NCI-H1105 (cell line): ENCODE data around the gene MYL4.
"Not testable (repeated sequence)": the region's sequence is repeated elsewhere in the genome, so short reads cannot be mapped to it uniquely, and the experiment has no call there.

ENCODE experiments used
- DNase-seq: peaks from one replicate; lab custom pipeline; 2025; lab: John Stamatoyannopoulos, UW

The MYL4 gene

DNA sequence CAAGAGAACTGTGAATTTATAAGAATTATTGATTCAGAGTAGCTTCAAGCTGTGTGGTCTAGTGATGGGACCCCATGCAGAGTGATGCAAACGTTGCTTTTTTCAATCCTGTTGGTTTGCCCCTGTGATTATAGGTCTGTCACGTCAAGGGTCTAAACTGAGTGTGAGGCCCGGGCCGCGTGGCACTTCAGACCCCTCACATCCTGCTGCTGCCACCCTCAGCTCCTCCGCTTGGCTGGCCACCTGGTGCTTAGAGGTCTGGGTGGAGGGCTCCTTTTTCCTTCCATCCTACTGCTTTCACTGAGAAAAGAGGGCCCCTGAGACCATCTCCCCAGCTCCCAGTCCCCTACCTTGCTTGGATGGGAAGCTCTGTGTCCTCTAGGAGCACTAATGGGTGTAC is 12.0 kb downstream of the MYL4 start:
- no peak for DNase-seq

DNA sequence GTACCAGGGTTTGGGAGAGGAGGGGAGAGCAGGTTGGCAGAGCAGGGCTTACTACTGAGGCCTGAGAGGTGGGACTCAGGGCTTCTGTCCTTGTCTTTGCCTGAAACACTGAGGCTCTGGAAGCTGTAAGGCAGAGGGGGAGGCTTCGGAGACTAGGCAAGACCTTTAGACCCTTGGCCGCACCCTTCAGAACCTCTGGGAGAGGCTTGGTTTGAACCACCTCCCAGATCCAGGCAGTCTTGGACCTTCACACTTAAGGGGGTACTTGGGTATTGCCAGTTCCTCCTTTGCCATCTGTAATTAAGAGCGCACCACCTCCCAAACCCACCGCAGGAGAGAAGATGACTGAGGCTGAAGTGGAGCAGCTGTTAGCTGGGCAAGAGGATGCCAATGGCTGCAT is 12.9 kb downstream of the MYL4 start:
- DNase-seq, result no peak

DNA sequence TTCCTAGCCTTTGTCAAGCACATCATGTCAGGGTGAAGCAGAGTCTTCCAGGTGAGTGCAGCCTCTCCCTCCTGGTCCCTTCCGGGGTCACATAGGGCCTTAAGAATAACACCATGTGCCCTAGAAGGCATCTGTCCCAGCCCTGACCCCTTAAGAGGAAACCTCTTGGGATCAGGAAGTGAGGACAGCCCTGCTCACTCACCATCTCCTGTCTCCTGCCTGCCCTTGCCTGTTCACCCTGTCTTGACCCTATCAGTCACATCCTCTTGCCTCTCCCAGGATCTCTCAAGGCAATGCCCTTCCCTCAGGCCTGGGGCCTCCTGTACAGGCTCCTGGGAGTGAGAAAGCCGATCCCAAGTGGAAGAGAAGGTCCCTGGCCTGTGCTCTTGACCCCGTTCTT is 13.9 kb downstream of the MYL4 start:
- no peak for DNase-seq

DNA sequence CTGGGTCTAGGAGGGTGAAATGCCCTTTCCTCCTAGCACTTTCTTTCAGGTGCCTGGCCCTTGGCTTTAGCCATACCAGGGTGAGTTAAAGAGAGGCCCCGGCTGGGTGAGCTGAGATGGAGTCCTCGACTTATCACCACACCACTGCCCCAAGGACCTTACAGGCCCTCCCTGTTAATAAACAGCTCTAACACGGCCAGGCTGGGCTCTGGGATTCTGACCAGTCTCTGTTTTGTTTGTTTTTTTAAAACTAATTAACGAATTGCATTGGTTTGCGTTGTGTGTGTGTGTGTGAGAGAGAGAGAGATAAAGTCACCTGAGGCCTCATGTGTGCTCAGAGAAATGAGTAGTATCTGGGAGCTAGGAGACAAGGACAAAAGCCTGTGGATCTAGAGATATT is 14.3 kb downstream of the MYL4 start:
- no peak for DNase-seq

DNA sequence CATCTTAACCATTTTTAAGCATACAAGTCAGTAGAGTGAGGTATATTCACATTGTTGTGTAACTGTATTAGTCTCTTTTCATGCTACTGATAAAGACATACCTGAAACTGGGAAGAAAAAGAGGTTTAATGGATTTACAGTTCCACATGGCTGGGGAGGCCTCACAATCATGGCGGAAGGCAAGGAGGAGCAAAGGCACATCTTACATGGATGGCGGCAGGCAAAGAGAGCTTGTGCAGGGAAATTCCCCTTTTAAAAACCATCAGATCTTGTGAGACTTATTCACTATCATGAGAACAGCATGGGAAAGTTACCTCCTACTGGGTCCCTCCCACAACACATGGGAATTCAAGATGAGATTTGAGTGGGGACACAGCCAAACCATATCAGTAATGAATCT is 14.9 kb downstream of the MYL4 start:
- DNase-seq, result not testable (repeated sequence)

DNA sequence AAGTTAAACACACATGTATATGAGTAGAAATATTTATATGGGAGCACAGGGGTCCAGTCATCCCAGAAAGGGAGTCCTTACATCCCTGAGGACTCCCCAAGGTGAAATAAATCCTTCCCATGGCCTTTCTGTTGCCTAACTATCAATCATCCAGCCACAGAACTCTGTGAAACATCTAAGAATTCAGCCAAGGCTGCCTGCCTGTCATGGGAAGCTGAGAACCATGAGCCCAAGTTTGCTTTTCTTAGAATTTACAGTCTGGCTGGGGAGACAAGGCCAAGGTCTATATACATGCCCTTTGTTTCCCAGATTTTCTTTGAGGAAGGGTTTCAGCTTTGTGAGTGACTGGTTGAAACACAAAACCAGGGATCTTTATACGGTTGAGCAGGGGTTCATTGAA is 15.8 kb downstream of the MYL4 start:
- DNase-seq, result no peak

DNA sequence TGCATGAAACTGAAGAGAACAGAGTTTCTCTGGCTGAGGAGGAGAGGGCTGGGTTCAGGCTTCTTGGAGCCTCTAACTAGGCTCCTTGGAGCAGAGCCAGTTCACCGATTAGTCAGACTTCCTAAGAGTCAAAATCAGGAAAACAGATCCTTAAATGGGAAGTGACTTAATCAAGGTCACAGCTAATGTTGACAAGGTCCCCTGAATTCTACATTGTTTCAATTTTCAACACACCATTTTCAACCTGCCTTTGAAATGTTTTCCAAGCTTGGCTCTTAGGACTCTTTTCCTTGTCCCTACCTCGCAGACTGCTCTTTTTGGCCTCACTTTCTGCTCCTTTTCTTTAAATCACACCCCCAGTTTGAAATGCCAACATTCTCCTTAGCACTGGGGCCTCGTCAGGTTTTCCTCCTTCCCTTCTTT is 16.3 kb downstream of the MYL4 start:
- DNase-seq, result no peak

DNA sequence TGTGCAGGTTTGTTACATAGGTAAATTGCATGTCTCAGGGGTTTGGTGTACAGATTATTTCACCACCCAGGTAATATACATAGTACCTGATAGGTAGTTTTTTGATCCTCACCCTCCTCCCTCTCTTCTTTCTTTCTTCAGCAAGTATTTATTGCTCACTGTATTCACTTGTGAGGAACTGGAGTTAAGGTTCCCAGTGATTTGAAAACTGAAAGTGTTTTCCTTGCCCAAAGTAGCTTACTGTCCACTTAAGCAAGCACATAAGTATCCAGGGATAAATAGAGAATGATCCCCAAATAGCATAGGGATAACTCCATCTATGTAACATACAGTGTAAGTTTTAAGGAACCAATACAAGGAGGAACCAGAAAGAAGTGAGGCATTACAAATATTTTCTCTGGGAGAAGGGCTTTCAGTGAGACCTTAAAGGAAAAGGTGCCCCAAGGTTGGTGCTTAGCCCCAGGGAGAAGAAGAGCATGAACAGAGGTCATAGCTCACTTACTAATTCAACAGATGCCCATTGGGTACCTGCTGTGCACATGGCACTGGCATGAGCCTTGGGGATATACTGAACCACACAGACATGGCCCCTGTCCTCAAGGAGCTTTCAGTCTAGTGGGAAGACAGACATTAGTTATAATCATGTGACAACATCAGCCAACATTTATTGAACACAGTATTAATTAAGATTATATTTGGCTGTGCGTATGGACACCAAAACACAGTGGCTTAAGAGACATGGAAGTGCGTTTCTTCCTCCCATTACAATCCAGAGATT is 17.0 kb downstream of the MYL4 start:
- no peak for DNase-seq

DNA sequence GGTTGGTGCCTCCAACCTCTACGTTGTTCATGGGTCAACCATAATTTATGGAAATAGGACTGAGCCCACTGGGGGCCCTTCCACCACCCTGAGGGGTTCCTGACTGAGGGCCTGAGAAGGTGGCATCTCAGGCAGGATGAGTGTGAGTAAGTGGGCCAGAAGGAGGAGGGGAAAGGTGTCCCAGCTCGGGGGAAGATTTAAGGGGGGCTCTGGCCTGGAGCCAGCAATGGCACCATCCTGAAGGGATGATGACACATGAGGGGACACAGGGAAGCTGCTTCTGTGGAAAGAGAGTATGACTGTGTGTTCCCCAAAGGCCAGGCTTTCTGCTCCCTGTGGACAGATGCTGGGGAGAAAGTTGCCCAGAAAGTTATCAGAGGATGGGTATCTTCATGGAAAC is 18.7 kb downstream of the MYL4 start:
- no peak for DNase-seq

DNA sequence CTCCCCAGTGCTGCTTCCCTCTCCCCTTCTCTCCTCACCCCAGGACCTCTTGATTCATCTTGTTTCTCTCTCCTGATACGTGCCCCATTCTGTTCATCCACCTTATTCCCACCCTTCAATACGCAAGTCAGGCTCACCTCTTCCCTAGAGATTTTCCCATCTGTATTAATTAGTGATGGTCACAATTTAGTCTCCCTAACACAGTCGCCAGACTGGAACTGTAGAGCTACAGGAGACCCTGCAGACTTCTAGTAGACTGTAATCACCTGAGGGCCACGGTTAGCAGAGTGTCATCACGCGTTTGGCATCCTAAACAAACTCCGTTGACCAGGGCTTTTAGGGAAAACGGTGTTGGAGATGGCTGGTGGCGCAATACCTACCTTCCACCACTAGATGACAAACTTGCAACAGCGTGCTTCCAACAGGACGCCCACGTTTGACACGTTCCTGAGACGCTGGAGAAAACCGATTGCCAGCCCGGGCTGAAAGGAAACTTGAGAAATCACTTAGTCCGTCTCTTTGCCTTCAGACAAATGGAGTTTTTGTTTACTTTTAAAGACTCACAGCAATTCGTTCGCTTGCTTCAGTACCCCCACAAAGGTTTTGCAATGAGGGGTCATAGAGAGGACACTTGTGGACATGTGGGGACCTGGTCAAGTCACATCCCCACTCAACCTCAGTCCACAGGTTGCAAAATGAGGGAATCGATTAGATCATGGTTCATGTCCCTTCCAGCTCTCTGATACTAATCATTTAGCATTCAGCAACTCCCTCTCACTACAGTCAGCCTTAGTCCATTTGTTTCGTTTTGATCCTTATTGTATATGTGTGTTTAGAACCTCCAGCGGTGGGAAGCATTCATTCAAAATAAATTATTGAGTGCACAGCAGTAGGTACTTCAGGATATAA is 20.6 kb downstream of the MYL4 start:
- peak; percentile 60 for DNase-seq

DNA sequence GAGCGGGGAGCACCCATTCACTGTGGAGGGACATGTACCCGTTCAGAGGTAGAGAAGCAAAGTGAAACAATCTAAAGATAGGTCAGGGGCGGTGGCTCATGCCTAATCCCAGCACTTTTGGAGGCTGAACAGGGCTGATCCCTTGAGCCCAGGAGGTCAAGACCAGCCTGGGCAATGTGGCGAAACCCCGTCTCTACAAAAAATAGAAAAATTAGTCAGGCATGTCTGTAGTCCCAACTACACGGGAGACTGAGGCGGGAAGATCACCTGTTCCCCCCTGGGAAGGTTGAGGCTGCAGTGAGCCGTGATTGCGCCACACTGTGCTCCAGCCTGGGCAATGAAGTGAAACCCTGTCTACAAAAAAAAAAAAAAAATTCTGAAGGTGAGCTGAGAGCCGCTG is 21.7 kb downstream of the MYL4 start:
- DNase-seq, result no peak

DNA sequence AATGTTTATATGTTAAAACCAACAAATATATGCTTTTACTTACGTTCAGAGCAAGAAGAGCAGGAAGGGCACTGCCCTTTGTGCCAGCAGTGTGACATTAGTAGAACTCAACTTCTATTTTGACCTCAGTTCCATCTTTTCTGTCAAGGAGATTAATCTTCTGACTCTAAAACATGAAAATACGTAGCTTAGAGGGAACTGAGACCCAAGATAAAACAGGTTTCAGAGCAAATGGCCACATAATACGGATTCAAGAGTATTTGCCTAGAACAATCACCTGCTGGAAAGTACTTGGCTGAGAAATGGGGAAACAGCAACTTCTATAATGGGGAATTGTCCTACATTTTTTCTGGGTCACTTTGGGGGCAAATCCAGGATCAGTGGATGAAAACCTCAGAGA is 22.2 kb downstream of the MYL4 start:
- no peak for DNase-seq

DNA sequence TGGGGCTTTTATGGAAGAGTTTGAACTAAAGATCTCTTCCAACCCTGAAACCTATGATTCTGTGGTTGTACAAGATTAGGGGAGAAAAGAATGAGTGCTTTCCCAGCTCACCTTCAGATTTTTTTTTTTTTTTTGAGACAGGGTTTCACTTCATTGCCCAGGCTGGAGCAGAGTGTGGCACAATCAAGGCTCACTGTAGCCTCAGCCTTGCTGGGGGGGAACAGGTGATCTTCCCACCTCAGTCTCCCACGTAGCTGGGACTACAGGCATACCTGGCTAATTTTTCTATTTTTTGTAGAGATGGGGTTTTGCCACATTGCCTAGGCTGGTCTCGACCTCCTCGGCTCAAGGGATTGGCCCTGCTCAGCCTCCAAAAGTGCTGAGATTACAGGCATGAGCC is 22.7 kb downstream of the MYL4 start:
- DNase-seq, result no peak

DNA sequence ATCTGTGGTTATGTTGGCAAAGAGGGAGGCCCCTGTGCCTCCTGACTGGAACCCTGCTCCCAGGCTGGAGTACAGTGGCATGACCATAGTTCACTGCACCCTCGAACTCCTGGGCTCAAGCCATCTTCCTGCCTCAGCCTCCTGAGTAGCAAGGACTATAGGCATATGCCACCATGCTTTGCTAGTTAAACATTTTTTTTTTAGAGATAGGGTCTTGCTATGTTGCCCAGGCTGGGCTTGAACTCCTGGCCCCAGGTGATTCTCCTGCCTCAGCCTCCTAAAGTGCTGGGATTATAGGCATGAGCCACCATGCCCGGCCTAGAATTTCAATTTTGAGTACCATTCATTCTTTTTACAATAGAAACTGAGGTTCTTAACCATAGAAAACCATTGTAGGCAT is 23.3 kb downstream of the MYL4 start:
- DNase-seq, result no peak

DNA sequence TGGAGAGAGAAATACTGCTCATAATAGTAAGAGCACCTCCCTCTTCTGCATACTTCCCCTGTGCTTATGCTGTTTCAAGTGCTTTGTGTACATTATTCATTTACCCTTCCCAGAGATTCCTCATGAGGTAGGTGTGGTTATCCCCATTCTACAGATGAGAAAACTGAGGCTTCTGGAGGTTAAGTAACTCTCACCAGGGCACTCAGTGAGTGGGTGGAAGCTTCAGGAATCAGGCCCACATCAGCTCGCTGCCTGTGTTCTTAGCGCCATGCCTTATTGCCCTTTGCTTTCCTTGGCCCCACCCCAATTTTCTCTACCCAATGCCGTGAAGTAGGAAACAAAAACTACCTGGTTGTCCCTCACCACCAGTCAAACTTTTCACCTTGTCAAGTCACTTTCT is 26.4 kb downstream of the MYL4 start:
- no peak for DNase-seq

DNA sequence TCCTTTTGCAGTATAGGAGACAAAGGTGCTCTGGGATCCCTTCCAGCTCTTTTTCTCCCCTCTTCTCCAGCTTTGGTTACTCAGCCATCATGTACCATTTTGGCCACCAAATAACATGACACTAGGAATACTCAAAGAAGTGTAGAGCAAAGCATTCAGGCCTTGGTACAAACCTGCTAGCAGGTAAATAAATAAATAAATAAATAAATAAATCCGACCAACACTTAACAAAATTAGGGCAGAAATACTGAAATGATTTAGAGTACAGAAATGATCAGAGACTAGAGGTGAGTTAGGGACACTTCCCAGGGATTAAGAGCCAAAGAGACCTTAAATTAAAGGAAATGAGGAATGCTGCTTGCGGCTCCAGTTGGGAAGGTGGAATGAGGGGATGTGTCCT is 26.8 kb downstream of the MYL4 start:
- no peak for DNase-seq

DNA sequence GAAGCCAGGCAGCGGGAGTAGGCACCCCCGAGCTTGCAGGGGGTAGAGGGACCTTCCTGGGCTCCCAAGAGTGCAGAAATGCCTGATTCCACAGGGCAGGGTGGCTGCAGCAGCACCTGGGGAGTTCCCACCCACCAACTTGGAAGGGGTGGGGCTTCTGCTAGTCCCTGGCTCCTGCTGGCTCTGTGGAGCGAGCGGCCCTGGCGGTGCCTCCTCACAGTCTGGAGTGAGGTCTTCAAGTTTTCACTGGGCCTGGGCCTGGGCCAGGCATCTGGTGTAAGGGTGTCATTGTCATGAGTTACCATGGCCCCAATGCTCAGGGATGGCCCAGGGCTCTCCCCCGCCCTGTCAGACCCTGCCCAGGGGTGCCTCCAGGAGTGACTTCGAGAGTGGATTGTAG is 28.7 kb downstream of the MYL4 start:
- DNase-seq, result no peak

DNA sequence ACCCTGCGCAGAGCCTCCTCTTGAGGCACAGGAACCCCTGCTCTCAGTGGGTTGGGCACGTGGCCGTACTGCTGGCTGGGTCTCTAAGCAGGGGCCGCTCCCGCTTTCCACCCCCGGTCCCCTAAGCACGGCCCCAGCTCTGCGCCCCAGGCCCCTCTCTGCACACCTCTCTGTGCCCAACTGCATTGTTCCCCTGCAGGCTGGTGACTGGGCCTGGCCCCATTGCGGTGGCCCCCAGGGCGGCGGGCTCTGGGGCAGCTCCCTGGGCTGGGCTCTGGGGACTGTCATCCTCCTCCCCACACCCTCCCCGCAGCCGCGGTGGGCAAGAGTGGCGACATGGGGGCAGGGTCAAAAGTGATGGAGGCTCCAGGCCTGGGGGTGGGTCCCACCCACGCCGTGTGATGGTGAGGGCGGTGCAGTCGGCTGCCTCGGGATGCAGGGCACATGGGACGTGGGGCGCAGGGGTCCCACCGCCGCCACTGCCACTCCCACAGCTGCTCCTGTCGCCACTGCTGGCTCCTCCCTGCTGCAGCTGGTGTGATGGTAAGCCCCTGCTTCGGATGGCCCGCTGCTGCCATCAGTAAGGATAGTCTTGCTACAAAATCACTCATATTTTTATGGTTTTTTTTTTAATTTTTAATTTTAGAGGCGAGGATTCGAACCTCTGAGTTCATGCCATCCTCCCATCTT is 29.3 kb downstream of the MYL4 start:
- no peak for DNase-seq

DNA sequence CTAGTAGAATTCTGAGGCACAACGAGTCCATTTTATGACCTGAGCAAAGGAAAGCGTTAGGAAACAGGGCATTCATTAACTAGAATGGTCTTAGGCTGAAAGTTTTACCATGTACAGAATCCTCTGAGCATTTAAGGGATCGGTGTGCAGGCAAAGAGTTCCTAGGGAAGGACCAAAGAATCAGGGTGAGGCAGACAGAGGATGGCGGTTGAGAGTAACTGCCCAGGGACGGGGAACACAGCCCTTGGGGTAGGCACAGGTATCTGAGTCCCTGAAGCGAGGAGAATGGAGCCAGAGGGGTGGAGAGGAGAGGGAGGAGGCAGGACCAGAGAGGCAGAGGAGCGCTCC is 30.4 kb downstream of the MYL4 start:
- DNase-seq, result no peak

DNA sequence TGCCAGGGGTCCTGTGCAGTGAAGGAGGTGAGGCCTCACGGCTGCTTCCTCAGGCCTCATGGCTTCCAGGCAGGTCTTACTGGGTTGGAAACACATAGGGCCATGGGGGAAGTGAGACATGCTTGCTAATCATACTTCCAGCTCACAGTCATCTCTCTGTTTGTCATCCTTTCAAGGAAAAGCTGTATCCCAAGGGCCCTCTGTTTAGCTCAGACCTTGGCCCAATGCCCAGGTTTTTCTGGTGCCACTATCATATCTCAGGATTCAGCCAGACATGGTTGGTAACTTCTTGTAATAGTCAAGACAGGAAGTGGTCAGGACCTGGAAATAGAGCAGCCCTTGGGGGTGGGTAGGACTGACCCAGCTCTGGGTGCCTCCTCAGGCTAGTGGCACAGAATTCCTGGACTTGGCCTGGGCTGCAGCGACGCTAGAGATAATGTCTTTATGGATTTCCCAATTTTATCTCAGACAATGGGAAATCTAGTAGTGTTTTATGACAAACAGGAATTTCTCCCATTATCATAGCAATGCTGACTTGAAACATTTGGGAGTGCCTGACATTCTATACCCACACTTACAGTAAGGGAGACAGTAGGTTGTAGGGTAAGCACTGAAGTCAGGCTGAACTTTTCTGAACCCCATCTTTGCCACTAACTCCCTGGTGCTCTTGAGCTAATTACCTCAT is 31.0 kb downstream of the MYL4 start:
- DNase-seq, result peak; percentile 25

DNA sequence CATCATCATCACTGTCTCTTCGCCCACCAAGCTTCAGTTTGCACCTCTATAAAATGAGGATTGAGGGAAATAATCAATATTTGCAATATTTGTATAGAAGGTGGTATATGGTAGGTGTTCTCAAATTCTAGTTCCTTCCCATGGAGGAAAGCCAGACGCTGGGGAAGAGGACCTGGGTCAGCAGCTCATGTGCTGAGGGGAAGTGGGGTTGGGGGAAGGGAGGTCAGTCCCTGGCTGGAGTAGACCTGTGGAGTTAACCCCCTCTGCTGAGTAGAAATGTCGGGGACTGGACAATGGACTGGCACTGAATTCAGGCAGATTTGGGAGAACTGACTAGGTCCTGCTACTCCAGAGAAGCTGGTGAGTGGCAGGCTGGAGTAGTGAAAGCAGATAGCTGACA is 31.7 kb downstream of the MYL4 start:
- no peak for DNase-seq

DNA sequence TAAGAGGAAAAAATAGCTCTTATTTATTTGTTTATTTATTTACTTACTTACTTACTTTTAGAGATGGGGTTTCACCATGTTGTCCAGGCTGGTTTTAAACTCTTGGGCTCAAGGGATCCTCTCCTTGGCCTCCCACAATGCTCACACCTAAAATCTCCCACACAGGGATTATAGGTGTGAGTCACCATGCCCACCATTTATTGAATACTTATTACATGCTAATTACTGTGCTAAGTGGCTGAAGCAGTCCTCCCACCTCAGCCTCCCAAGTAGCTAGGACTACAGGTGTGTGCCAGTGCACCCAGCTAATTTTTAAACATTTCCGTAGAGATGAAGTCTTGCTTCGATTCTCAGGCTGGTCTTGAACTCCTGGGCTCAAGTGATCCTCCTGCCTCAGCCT is 33.5 kb downstream of the MYL4 start:
- DNase-seq, result no peak
